ENCODE results near the gene LRP1B. TPM values are rescaled to one million over a fixed set of nuclear protein-coding genes. Genes with fewer than 3 reads are reported as not detected.

LRP1B gene
- polyA plus RNA-seq, 1 of the 3 experiments (the other 2 are of a cell fraction), result 0.28 TPM

GRCh38 chr2:141699573-141699972 is 431.2 kb downstream of the LRP1B start:
- no peak for TF ChIP-seq FOXM1 (IDR thresholded peaks at IDR 0.05; ENCODE audit: low read depth)
- no peak for TF ChIP-seq TEAD4 (IDR thresholded peaks at IDR 0.05; ENCODE audit: borderline replicate concordance, insufficient read depth)
- TF ChIP-seq MEF2A (IDR thresholded peaks at IDR 0.05; ENCODE audit: borderline replicate concordance, low read depth), result no peak
- no peak for TF ChIP-seq NFIC (IDR thresholded peaks at IDR 0.05; ENCODE audit: borderline replicate concordance)
- no peak for TF ChIP-seq NRF1 (IDR thresholded peaks at IDR 0.05; ENCODE audit: low read depth, low read length)
- no peak for TF ChIP-seq GATA2 (CRISPR knock-in tag; IDR thresholded peaks at IDR 0.05)
- H3K4me2 ChIP-seq, result no peak overlapping the region
- H2AFZ ChIP-seq (ENCODE audit: low read depth), result no peak overlapping the region
- no peaks in the 10 kb centered on the region for H3K27me3 ChIP-seq (ENCODE audit: insufficient read depth)
- no peak overlapping the region for H3K9ac ChIP-seq
- ChIA-PET CTCF (no interaction called here), POLR2A (no interaction called here)
- DNase-seq, result no peak
- 82% methylated on average over 4 of the region's 4 CpGs for WGBS (ENCODE audit: low lambda C conversion rate)
- no peaks in the 10 kb centered on the region for H3K36me3 ChIP-seq (replicated peaks in 1 of 2; ENCODE audit: control insufficient read depth in 1 of 2, insufficient read depth in 2 of 2, low read length in 1 of 2)
- H3K9me3 ChIP-seq, result no peaks in the 10 kb centered on the region
- no peak overlapping the region for H3K4me3 ChIP-seq (ENCODE audit: low read depth in 2 of 2, low read length in 1 of 2)
- H3K9me2 ChIP-seq, result no peaks in the 10 kb centered on the region
- no peaks in the 10 kb centered on the region for H4K20me1 ChIP-seq (ENCODE audit: insufficient read depth)
- no peaks in the 10 kb centered on the region for H3F3A ChIP-seq (replicated peaks; ENCODE audit: insufficient read depth)
- no peaks in the 10 kb centered on the region for H3K79me2 ChIP-seq (ENCODE audit: insufficient read depth)
- no peaks in the 10 kb centered on the region; a peak in 2 of 4 replicates for H3K4me1 ChIP-seq (ENCODE audit: control insufficient read depth in 1 of 2, insufficient read depth in 2 of 2, low read depth in 1 of 2, low read length in 1 of 2)
- H3K27ac ChIP-seq (ENCODE audit: low read depth in 2 of 2, low read length in 1 of 2), result no peak overlapping the region

DNA sequence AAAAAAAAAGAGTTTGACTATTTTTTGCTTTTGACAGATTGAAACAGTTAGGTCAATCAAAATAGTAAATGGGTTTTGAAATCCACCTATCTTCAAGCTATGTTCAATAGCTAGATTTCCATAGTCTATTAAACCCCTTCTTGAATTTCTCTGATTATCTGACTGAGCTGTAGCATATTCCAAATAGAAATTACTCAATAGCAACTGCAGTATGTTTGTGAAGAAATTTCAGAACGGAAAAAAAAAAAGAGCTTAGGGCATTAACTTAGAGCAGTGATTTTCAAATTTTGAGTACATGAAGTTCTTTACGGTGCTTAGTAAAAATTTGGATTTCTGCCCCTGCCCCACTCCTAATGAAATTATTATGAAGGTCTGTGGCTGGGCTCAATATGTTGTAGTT is 432.3 kb downstream of the LRP1B start:
- H3K4me2 ChIP-seq, result no peak overlapping the region
- H3K27ac ChIP-seq (ENCODE audit: low read depth in 2 of 2, low read length in 1 of 2), result no peak overlapping the region
- H3K79me2 ChIP-seq (ENCODE audit: insufficient read depth), result no peaks in the 10 kb centered on the region
- no peaks in the 10 kb centered on the region for H3K9me2 ChIP-seq
- no peaks in the 10 kb centered on the region for H3K9me3 ChIP-seq
- H3K9ac ChIP-seq, result no peak overlapping the region
- CTCF ChIA-PET, result no interaction called here
- H3K27me3 ChIP-seq (ENCODE audit: insufficient read depth), result no peaks in the 10 kb centered on the region
- no peak for DNase-seq
- no peaks in the 10 kb centered on the region; a peak in 1 of 4 replicates for H3K4me1 ChIP-seq (ENCODE audit: control insufficient read depth in 1 of 2, insufficient read depth in 2 of 2, low read depth in 1 of 2, low read length in 1 of 2)
- H4K20me1 ChIP-seq (ENCODE audit: insufficient read depth), result no peaks in the 10 kb centered on the region
- H3K36me3 ChIP-seq (replicated peaks in 1 of 2; ENCODE audit: control insufficient read depth in 1 of 2, insufficient read depth in 2 of 2, low read length in 1 of 2), result no peaks in the 10 kb centered on the region
- H2AFZ ChIP-seq (ENCODE audit: low read depth), result no peak overlapping the region
- TF ChIP-seq YY1 (IDR thresholded peaks at IDR 0.05; ENCODE audit: low read depth), result no peak
- TF ChIP-seq, protein P1, sequence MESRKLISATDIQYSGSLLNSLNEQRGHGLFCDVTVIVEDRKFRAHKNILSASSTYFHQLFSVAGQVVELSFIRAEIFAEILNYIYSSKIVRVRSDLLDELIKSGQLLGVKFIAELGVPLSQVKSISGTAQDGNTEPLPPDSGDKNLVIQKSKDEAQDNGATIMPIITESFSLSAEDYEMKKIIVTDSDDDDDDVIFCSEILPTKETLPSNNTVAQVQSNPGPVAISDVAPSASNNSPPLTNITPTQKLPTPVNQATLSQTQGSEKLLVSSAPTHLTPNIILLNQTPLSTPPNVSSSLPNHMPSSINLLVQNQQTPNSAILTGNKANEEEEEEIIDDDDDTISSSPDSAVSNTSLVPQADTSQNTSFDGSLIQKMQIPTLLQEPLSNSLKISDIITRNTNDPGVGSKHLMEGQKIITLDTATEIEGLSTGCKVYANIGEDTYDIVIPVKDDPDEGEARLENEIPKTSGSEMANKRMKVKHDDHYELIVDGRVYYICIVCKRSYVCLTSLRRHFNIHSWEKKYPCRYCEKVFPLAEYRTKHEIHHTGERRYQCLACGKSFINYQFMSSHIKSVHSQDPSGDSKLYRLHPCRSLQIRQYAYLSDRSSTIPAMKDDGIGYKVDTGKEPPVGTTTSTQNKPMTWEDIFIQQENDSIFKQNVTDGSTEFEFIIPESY (IDR thresholded peaks at IDR 0.05; ENCODE audit: borderline replicate concordance, low read depth), result no peak
- TF ChIP-seq, protein P2, sequence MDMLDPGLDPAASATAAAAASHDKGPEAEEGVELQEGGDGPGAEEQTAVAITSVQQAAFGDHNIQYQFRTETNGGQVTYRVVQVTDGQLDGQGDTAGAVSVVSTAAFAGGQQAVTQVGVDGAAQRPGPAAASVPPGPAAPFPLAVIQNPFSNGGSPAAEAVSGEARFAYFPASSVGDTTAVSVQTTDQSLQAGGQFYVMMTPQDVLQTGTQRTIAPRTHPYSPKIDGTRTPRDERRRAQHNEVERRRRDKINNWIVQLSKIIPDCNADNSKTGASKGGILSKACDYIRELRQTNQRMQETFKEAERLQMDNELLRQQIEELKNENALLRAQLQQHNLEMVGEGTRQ (IDR thresholded peaks at IDR 0.05; ENCODE audit: borderline replicate concordance, low read depth, low read length), result no peak
- TF ChIP-seq JUND (IDR thresholded peaks at IDR 0.05), result no peak
- TF ChIP-seq TEAD4 (IDR thresholded peaks at IDR 0.05; ENCODE audit: borderline replicate concordance, insufficient read depth), result no peak
- no peak overlapping the region for H3K4me3 ChIP-seq (ENCODE audit: low read depth in 2 of 2, low read length in 1 of 2)
- no peaks in the 10 kb centered on the region for H3F3A ChIP-seq (replicated peaks; ENCODE audit: insufficient read depth)
- 83% methylated on average over 2 of the region's 2 CpGs for WGBS (ENCODE audit: low lambda C conversion rate)
- POLR2A ChIA-PET, result no interaction called here

- Histone ChIP-seq H4K20me1 (ENCODE audit: insufficient read depth) (no peaks in the 10 kb centered on the region), H3K36me3 (replicated peaks in 1 of 2; ENCODE audit: control insufficient read depth in 1 of 2, insufficient read depth in 2 of 2, low read length in 1 of 2) (no peaks in the 10 kb centered on the region), H2AFZ (ENCODE audit: low read depth) (no peak overlapping the region), H3K9me3 (no peaks in the 10 kb centered on the region), H3K4me1 (ENCODE audit: control insufficient read depth in 1 of 2, insufficient read depth in 2 of 2, low read depth in 1 of 2, low read length in 1 of 2) (no peaks in the 10 kb centered on the region; a peak in 1 of 4 replicates), H3K9ac (no peak overlapping the region), H3K4me2 (no peak overlapping the region), H3F3A (replicated peaks; ENCODE audit: insufficient read depth) (no peaks in the 10 kb centered on the region), H3K79me2 (ENCODE audit: insufficient read depth) (no peaks in the 10 kb centered on the region), H3K9me2 (no peaks in the 10 kb centered on the region), H3K27me3 (ENCODE audit: insufficient read depth) (no peaks in the 10 kb centered on the region), H3K4me3 (ENCODE audit: low read depth in 2 of 2, low read length in 1 of 2) (no peak overlapping the region), H3K27ac (ENCODE audit: low read depth in 2 of 2, low read length in 1 of 2) (no peak overlapping the region)
- ChIA-PET POLR2A (no interaction called here), CTCF (no interaction called here)
- no peak for DNase-seq
- 75% methylated on average over 3 of the region's 3 CpGs for WGBS (ENCODE audit: low lambda C conversion rate)
- TF ChIP-seq JUND (IDR thresholded peaks at IDR 0.05) (no peak), POLR2AphosphoS5 (IDR thresholded peaks at IDR 0.05; ENCODE audit: low read depth, low read length) (no peak), TAF1 (IDR thresholded peaks at IDR 0.05; ENCODE audit: borderline replicate concordance, low read depth, low read length) (no peak), TCF12 (IDR thresholded peaks at IDR 0.05) (no peak), RCOR1 (IDR thresholded peaks at IDR 0.05; ENCODE audit: low read length) (no peak), YY1 (IDR thresholded peaks at IDR 0.05; ENCODE audit: low read depth) (no peak), PBX3 (IDR thresholded peaks at IDR 0.05) (no peak), ELF1 (IDR thresholded peaks at IDR 0.05) (no peak)
- TF ChIP-seq, protein P3, sequence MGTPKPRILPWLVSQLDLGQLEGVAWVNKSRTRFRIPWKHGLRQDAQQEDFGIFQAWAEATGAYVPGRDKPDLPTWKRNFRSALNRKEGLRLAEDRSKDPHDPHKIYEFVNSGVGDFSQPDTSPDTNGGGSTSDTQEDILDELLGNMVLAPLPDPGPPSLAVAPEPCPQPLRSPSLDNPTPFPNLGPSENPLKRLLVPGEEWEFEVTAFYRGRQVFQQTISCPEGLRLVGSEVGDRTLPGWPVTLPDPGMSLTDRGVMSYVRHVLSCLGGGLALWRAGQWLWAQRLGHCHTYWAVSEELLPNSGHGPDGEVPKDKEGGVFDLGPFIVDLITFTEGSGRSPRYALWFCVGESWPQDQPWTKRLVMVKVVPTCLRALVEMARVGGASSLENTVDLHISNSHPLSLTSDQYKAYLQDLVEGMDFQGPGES (IDR thresholded peaks at IDR 0.05; ENCODE audit: low read depth, low read length), result no peak
- TF ChIP-seq, protein P1 (IDR thresholded peaks at IDR 0.05; ENCODE audit: borderline replicate concordance, low read depth), result no peak
These were observed 433.8 kb downstream of the LRP1B start for GRCh38 chr2:141697035-141697434.
